HG03025 (cell line): ENCODE data around the gene FCER2.

ENCODE experiments used
- ATAC-seq: cut with Tn5 transposase; IDR thresholded peaks from one replicate; pipeline ENCODE4 v1.9.1; 2021; ENCODE audit warnings: mild to moderate bottlenecking, moderate library complexity; ENCODE audit not compliant: unreplicated experiment, low FRiP score

FCER2 gene

GRCh38 chr19:7679771-7680605 is 21.9 kb downstream of the FCER2 start:
- no peak for ATAC-seq

- no peak for ATAC-seq
Observed at GRCh38 chr19:7678971-7679751, 22.8 kb downstream of the FCER2 start.

- ATAC-seq = no peak
Observed at GRCh38 chr19:7677669-7678311, 24.1 kb downstream of the FCER2 start.

- no peak for ATAC-seq
Observed at GRCh38 chr19:7676854-7677253, 25.1 kb downstream of the FCER2 start, which contains the start of gene MCEMP1. TSS of gene MCEMP1 (plus strand) at chr19:7677090. CDS start at chr19:7677121, 31 bp downstream.

GRCh38 chr19:7676376-7676775 is 25.6 kb downstream of the FCER2 start:
- ATAC-seq = no peak

GRCh38 chr19:7674010-7675005 is 27.6 kb downstream of the FCER2 start:
- ATAC-seq = no peak

GRCh38 chr19:7672522-7672921 is 29.4 kb downstream of the FCER2 start:
- no peak for ATAC-seq

GRCh38 chr19:7670790-7671189 is 31.1 kb downstream of the FCER2 start:
- no peak for ATAC-seq

- ATAC-seq = no peak
Observed at GRCh38 chr19:7670150-7670783, 31.7 kb downstream of the FCER2 start.

- no peak for ATAC-seq
Observed at GRCh38 chr19:7669641-7670040, 32.3 kb downstream of the FCER2 start.

GRCh38 chr19:7668842-7669241 is 33.1 kb downstream of the FCER2 start, which contains the start of gene RETN:
TSS of gene RETN (plus strand) at chr19:7669049. CDS start at chr19:7669327, 278 bp downstream.
- no peak for ATAC-seq

- no peak for ATAC-seq
Observed at GRCh38 chr19:7665076-7665475, 36.9 kb downstream of the FCER2 start.

GRCh38 chr19:7663706-7664105 is 38.2 kb downstream of the FCER2 start:
- ATAC-seq = no peak

- ATAC-seq = no peak
Observed at GRCh38 chr19:7662657-7663056, 39.3 kb downstream of the FCER2 start.

GRCh38 chr19:7661744-7662538 is 40.0 kb downstream of the FCER2 start:
- no peak for ATAC-seq

GRCh38 chr19:7658219-7658686 is 43.7 kb downstream of the FCER2 start:
- no peak for ATAC-seq

- ATAC-seq = no peak
Observed at GRCh38 chr19:7657131-7657751, 44.7 kb downstream of the FCER2 start.

GRCh38 chr19:7655581-7655980 is 46.4 kb downstream of the FCER2 start:
- no peak for ATAC-seq
